HCT116 (cell line): Measurements from ENCODE around the gene CLSTN1. TPM values are rescaled to one million over a fixed set of nuclear protein-coding genes. Genes with fewer than 3 reads are reported as not detected.

Source experiments
- ATAC-seq: fragments of 200-7000 bp; cut with Tn5 transposase; 2 replicates; pipeline ENCODE4 v1.9.1; 2020; ENCODE audit warnings: mild to moderate bottlenecking, moderate library complexity
- BruUV-seq: library from RNA; stranded (reverse); fragments of 400-500 nt; replicated peaks from 2 replicates; lab custom pipeline; 2021; lab: Mats Ljungman, UMichigan
- CTCF ChIA-PET: fragments of 300-600 bp; sonication (Branson Sonifier 250); formaldehyde crosslinking; loops from one replicate; lab custom pipeline; 2021; ENCODE audit warnings: antibody characterized with exemption; lab: Charles Lee
- POLR2A ChIA-PET: fragments of 300-600, 350-600 bp; sonication (Branson Sonifier 250); formaldehyde crosslinking; loops from one replicate; lab custom pipeline; 2021; ENCODE audit warnings: antibody characterized with exemption; lab: Charles Lee
- RAD21 ChIA-PET, 2 experiments: fragments of 300-600 bp; sonication (Branson Sonifier 250); formaldehyde crosslinking; loops; one replicate each; lab custom pipeline; 2023; ENCODE audit warnings: low total read pairs in 2 of 2; ENCODE audit not compliant: uncharacterized antibody in 2 of 2, unreplicated experiment in 2 of 2, low non-redundant PET in 1 of 2; lab: Charles Lee
- DNase-seq: peaks from one replicate; pipeline ENCODE4 v3.0.0-alpha.2; 2010; ENCODE audit warnings: low read depth, low spot score
- H2AFZ ChIP-seq: fragments of 200-600 bp; shearing (Covaris generic), sonication (generic); 2 replicates; pipeline ENCODE4 v1.6.1; 2017; ENCODE audit warnings: low read depth, mixed run types, mixed read lengths, antibody characterized with exemption, low read length; ENCODE audit not compliant: poor library complexity, severe bottlenecking
- H3K27ac ChIP-seq: 2 replicates; pipeline ENCODE4 v1.5.1; 2012; ENCODE audit warnings: low read depth, low read length
- H3K27me3 ChIP-seq: fragments of 200-600 bp; sonication (generic); 2 replicates; pipeline ENCODE4 v1.6.1; 2016; ENCODE audit warnings: mixed run types, low read length, mixed read lengths; ENCODE audit not compliant: insufficient read depth
- H3K36me3 ChIP-seq, 2 experiments: fragments of 200-500 bp in 1 of 2; fragments of 200-600 bp in 1 of 2; sonication (Bioruptor generic) in 1 of 2; sonication (generic) in 1 of 2; 2 replicates each; pipeline versions ENCODE4 v1.5.1 to v1.6.1; 2014 to 2016; ENCODE audit warnings: low read length in 2 of 2, inconsistent platforms in 1 of 2, mixed read lengths in 1 of 2, mixed run types in 1 of 2; ENCODE audit not compliant: insufficient read depth in 2 of 2, control insufficient read depth in 1 of 2
- H3K4me1 ChIP-seq, 2 experiments: fragments of 200-600 bp in 1 of 2; sonication (generic) in 1 of 2; 2 replicates each; pipeline versions ENCODE4 v1.5.1 to v1.6.1; 2012 to 2017; ENCODE audit warnings: low read length in 2 of 2, inconsistent platforms in 1 of 2, mild to moderate bottlenecking in 1 of 2, mixed read lengths in 1 of 2, mixed run types in 1 of 2, moderate library complexity in 1 of 2; ENCODE audit not compliant: insufficient read depth in 2 of 2, control insufficient read depth in 1 of 2
- H3K4me2 ChIP-seq: fragments of 200-600 bp; sonication (generic); 2 replicates; pipeline ENCODE4 v1.6.1; 2017; ENCODE audit warnings: mixed run types, low read length, mixed read lengths
- H3K4me3 ChIP-seq, 2 experiments: fragments of 200-600 bp in 1 of 2; sonication (generic) in 1 of 2; replicated peaks in 1 of 2; 2 replicates each; pipeline ENCODE4 v1.5.1; 2011 to 2016; ENCODE audit warnings: low read length in 2 of 2, control low read depth in 1 of 2, low read depth in 1 of 2, mild to moderate bottlenecking in 1 of 2, mixed read lengths in 1 of 2, mixed run types in 1 of 2
- H3K79me2 ChIP-seq: fragments of 200-600 bp; sonication (generic); 2 replicates; pipeline ENCODE4 v1.6.1; 2017; ENCODE audit warnings: mild to moderate bottlenecking, mixed run types, low read length, moderate library complexity, mixed read lengths; ENCODE audit not compliant: insufficient read depth
- H3K9ac ChIP-seq: fragments of 200-600 bp; sonication (generic); 2 replicates; pipeline ENCODE4 v1.6.1; 2016; ENCODE audit warnings: low read length, mixed read lengths
- H3K9me2 ChIP-seq: fragments of 200-600 bp; sonication (generic), shearing (Covaris generic); 2 replicates; pipeline ENCODE4 v1.6.1; 2017; ENCODE audit warnings: mixed run types, mild to moderate bottlenecking, moderate library complexity; ENCODE audit not compliant: insufficient read depth
- H3K9me3 ChIP-seq, 2 experiments: fragments of 200-500 bp in 1 of 2; fragments of 200-600 bp in 1 of 2; sonication (Bioruptor generic) in 1 of 2; sonication (generic) in 1 of 2; 2 replicates each; pipeline ENCODE4 v1.6.1; 2014 to 2017; ENCODE audit warnings: low read length in 2 of 2, mixed read lengths in 2 of 2, inconsistent platforms in 1 of 2, low read depth in 1 of 2, mild to moderate bottlenecking in 1 of 2, mixed run types in 1 of 2, moderate library complexity in 1 of 2; ENCODE audit not compliant: control insufficient read depth in 1 of 2, insufficient read depth in 1 of 2
- H4K20me1 ChIP-seq: fragments of 200-600 bp; sonication (generic), shearing (Covaris generic); 2 replicates; pipeline ENCODE4 v1.6.1; 2017; ENCODE audit warnings: mixed run types, mild to moderate bottlenecking, moderate library complexity; ENCODE audit not compliant: insufficient read depth
- CBX3 ChIP-seq: IDR thresholded peaks from 2 replicates; pipeline ENCODE4 v1.6.1; 2012; ENCODE audit warnings: low read depth
- MAX ChIP-seq: IDR thresholded peaks from 2 replicates; pipeline ENCODE4 v1.6.1; 2012
- RAD21 ChIP-seq: IDR thresholded peaks from 2 replicates; pipeline ENCODE4 v1.6.1; 2012; ENCODE audit warnings: low read depth, mild to moderate bottlenecking
- REST ChIP-seq: IDR thresholded peaks from 2 replicates; pipeline ENCODE4 v1.6.1; 2012; ENCODE audit warnings: low read depth
- intact Hi-C: fragments of 100-400 bp; cut with micrococcal nuclease; formaldehyde crosslinking; loops from 2 replicates; pipeline ENCODE4 v1.10.0; 2022
- total RNA-seq: library from RNA; stranded (reverse); gene quantifications from one replicate; pipeline ENCODE4 v1.2.1, GENCODE V29; 2021; ENCODE audit not compliant: unreplicated experiment

Gene CLSTN1
- total RNA-seq, 1 experiment from 2014 or later: 113 TPM

- no peak overlapping the region for H3K27ac ChIP-seq
- no peak for DNase-seq
Observed at GRCh38 chr1:9871707-9872425, 48.1 kb upstream of the CLSTN1 start.

More at GRCh38 chr1:9871707-9872425, 48.1 kb upstream of the CLSTN1 start:
- ATAC-seq: no peak
- no peaks in the 10 kb centered on the region for H3K36me3 ChIP-seq
- BruUV-seq: no TSS peak
- no peak overlapping the region for H3K4me2 ChIP-seq
- POLR2A ChIA-PET: no interaction called here
- H3K4me1 ChIP-seq: peaks cover 0 to 12% of the 10 kb centered on the region in 2 experiments; a peak in 2 of 4 replicates
- H3K9me2 ChIP-seq: no peaks in the 10 kb centered on the region
- RAD21 ChIA-PET: no interaction called here
- H3K9ac ChIP-seq: no peak overlapping the region
- H4K20me1 ChIP-seq: no peaks in the 10 kb centered on the region
- intact Hi-C loops: no loop called here
- CTCF ChIA-PET: interaction anchor here (1.0 to 1.8 kb wide), 4 partner anchors 42 to 87 kb away, joined by 3 to 7 read pairs (median 4); no protein-coding TSS in a partner anchor
- H3K9me3 ChIP-seq: no peaks in the 10 kb centered on the region
- H2AFZ ChIP-seq: no peak overlapping the region
- no peaks in the 10 kb centered on the region for H3K79me2 ChIP-seq
- H3K4me3 ChIP-seq: no peak overlapping the region
- no peaks in the 10 kb centered on the region for H3K27me3 ChIP-seq
- TF ChIP-seq REST: no peak
- TF ChIP-seq CBX3: no peak
- no peak for TF ChIP-seq MAX
- TF ChIP-seq RAD21: no peak
- TF ChIP-seq, all 23 proteins: peak for 0
